HPDE6-E6E7 (cell line): ENCODE data around the gene CS.

ENCODE experiments used
- DNase-seq: peaks from one replicate; pipeline ENCODE4 v3.0.0; 2011; ENCODE audit warnings: missing footprints; ENCODE audit errors: extremely low spot score

The CS gene

DNA sequence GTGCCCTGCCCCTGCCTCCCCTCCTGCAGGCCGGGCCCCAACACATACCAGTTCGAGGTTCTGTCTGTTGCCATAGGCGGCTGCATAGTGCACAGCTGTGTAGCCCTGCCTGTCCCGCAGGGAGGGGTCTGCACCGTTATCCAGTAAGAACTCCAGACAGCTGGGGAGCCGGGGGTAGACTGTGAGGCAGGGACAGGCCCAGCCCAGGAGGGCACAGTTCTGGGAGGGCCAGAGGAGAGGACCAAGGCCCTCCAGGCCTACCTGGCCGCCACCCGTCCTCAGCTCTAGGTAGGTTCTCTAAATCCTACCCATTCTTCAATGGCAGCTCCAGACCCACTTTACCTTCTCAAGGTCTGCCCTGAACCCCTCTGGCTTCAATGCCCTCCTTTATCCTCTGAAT lies 51.4 kb downstream of the CS start:
- no peak for DNase-seq

DNA sequence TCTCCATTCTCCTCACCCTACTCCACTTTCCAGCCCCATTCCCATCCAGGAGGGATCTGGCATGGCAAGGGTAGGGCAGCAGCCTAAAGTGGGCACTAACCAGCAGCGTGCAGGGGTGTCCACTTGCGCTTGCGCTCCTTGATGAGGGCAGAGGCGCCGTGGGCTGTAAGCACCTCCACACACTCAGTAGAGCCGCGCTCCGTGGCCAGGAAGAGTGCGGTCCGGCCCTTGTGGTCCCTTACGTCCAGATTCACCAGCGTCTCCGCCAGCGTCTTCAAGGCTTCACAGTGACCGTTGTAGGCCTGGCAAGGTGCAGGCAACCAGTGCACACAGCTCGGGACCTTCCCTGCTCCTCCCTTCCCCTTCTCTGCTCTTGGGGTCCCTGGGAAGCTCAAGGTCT lies 52.2 kb downstream of the CS start:
- DNase-seq, result no peak

DNA sequence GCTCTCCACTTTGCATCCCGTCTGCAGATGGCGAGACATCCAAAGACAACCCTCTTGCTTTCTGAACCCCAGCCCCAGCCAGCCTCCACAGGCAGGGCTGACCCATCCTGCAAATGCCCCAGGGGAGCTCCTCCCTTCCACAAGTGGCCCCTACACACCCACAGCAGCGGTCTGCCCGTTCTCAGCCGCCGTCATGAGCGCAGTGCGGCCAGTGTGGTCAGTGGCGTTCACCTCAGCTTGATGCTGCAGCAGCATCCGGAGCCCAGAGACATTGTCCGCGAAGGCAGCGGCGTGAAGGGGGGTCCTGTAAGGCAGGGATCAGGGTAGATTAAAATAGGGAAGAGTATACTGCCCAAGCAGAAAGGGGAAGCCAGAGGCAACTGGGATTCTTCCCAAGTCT lies 55.6 kb downstream of the CS start:
- no peak for DNase-seq

DNA sequence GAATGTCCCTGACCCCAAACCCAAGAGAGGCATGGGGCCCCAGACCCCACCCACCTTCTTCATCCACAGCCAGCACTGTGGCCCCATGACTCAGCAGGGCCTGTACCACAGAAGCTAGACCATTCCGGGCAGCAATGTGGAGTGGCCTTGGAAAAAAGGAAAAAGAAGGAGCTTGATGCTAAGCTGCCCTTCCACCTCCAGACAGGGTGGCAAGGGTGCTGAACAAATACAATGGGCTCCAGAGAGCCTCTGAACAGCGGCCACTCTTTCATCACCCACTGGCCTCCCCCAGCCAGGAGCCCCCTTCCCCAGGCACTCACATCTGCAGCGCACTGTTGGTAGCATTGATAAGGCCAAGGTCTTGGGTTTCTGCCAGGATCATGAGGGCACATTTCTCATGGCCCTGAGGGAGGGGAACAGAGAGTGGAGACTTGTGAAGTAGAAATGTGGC lies 56.4 kb downstream of the CS start:
- DNase-seq, result no peak

DNA sequence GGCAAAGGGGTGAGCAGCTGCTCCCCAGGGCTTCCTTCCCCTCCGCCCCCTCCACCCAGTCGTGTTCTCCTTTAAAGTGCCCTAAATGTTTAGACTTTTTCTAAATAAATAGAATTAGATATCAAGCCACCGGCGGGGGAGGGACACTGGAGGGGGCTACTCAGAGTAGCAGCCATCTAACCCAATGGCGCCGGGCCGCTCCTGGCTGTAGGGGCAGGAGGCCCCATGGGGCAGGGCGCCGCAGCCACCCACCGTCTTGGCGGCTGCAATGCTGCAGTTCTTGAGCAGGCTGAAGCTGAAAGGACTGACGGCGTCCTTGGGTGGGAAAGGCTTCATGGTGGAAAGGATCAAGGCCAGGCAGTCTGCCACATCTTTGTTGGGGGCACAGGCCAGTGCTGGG lies 57.1 kb downstream of the CS start:
- no peak for DNase-seq

DNA sequence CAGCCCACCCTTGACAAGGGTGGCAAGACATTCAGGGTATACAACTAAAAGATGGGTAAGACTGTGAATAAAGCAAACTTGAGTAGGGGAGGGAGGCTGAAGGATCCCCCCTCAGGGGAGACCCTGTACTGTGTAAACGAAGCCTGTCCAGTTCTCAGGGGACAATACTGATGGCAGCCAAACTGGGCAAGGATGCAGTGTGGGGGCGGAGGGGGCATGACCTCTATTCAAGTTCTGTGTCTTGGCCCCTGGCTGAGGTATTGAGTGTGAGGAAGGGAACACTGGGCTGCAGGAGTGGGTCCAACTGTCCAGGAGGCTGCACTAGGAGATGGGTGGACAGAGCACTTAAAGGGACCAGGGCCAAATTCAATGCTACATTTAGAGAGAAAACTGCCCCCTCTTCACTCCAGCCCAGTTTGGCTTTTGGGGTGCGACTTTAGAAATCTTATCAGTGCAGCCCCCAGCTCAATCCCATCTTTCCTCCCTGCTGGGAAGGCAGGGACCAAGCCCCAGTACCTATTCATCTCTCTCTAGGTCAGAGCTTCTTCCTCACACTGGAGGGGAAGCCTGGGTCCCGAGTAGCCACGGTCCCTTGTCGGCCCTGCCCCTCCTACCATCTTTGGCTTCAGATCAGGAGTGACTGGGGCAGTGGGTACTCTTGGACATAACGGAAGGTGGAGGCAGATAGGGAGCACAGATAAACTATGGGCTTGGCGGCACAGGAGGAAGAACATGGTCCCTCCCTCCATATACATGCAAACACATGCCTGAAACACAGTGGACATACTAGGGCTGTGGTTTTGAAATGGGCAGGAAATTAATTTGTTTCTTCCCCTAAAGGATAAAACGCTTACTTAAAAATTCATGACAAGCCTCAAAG lies 58.5 kb downstream of the CS start:
- no peak for DNase-seq

DNA sequence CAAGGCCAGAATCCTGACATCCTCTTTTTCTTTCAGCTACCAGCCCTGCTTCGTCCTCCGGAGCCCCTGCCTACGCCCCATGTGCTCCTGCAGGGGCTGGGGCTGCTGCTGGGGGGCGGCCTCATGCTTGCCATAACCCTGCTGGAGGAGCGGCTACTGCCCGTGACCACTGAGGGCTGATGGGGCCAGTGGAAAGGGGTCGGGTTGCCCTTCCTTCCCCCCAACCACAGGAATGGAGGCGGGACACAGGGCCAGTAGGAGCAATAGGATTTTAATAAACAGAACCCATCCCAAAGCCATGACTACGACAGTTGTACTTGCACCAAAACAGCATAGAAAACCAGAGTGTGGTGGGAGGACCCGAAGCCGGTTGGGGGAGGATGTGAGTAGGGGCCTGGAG lies 62.6 kb downstream of the CS start:
- DNase-seq, result no peak

DNA sequence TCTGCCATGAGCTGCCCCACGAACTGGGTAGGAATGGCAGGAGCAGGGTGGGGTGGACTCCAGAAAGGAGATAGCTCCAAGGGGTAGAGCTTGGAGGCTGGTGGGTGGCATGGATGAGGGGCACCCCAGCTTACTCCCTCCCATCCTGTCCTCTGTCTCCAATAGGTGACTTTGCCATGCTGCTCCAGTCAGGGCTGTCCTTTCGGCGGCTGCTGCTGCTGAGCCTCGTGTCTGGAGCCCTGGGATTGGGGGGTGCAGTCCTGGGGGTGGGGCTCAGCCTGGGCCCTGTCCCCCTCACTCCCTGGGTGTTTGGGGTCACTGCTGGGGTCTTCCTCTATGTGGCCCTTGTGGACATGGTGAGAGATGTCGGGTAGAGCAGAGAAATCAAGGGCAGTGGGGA lies 63.1 kb downstream of the CS start:
- no peak for DNase-seq

DNA sequence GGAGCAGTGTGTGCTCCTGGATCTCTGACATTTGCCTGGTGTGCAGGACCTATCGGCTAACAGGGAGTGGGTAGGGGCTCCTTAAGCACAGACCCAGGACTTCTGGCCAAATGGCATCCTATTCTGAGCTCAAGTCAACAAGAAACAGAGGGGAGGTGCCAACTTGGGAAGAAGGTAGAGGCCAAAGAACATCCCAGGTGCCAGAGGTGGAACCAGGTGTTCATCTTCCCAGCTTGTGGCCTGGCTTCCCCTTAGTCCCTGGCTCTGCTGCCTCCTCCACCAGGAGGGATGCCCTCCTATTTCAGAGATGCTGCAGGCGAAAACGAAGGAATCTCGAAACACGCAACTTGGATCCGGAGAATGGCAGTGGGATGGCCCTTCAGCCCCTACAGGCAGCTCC lies 64.0 kb downstream of the CS start:
- DNase-seq, result no peak

DNA sequence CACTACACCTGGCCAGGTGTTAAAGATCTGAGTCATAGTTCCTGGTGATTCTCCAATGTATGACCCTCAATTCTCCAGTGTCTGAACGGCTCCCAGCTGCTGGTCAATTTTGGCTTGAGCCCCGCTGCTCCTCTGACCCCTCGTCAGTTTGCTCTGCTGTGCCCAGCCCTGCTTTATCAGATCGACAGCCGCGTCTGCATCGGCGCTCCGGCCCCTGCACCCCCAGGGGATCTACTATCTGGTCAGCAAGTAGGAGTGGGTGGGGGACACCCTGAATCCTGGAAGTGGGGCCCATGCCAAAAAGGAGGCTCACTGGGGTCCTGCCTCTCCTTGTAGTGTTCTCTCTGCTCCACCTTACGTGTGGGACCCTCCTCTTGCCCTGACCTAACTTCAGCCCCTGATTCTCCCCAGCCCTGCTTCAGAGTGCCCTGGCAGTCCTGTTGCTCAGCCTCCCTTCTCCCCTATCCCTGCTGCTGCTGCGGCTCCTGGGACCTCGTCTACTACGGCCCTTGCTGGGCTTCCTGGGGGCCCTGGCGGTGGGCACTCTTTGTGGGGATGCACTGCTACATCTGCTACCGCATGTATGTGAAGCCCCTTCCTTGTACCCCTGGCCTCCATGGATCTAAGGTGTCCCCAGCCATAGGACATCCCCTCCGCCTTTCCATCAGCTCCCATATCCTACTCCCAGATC lies 65.2 kb downstream of the CS start:
- DNase-seq, result no peak

DNA sequence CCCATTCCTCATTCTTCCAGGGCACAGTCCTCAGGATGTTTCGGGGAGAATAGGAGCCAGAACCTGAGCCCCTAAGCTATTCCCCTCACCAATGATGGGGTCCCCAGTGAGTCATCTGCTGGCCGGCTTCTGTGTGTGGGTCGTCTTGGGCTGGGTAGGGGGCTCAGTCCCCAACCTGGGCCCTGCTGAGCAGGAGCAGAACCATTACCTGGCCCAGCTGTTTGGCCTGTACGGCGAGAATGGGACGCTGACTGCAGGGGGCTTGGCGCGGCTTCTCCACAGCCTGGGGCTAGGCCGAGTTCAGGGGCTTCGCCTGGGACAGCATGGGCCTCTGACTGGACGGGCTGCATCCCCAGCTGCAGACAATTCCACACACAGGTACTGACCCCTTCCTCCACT lies 68.9 kb downstream of the CS start:
- DNase-seq, result no peak

DNA sequence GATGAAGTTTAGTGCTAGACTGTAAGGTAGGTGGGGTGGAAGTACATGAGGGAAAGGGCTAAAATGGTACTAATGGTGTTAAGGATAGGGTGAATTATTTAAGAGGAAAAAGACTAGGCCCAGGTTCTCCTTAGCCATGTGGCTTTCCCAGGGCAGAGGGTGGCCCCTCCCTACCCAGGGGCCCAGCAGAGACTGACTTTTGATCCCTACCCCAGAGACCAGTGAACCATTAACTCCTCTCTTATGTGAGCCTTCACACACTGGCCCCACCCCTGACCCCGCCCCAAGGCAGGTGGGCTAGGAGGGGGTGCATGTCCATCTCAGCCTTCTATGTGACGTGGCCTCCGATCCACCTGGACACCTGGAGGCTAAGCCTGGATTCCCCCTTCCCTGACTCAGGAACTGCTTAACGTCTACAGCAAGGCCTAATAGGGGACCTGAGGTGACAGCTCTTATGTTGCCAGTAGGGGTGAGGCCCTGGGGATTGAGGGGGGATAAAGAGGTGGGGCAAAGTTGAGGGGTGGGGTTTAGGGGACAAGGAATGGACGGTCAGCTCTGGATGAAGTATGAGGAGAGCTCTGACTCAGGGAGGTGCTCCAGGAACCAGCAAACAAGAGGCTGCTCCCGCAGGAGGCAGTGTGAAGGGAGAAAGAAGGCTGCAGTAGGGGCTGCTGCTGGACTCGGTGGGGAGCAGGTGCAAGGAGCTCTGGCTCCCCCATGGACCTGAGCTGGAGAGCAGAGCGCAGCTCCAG lies 69.5 kb downstream of the CS start:
- no peak for DNase-seq

DNA sequence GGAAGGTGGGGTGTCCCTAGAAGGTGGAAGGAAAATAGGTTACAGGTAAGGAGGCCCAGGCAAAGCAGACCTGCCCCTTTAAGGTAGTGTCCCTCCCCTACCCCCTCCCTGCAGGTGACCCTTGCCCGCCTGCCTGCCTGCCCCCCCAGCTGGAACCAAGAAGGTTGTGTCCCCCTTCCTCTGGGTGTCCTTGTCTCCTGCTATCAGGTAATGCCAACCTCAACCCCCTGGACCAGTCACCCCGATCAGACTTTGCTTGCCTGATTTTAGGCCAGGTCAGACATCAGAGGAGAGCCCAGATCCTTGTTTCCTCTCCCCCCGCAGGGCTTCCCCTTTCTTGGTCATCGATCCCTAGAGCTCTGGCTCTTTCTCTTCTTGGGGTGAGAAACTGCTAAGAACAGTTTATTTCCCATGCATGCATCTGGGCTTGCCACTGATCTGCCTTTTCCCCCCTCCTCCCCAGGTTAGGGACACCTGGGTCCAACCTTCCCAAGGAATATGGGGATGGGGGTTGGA lies 70.2 kb downstream of the CS start, which contains the start of gene SLC39A5:
SLC39A5 (plus strand) TSS at position 136 of the 516 bp plus-strand sequence. CDS start 1,224 bp downstream, outside the sequence.
- DNase-seq, result no peak

DNA sequence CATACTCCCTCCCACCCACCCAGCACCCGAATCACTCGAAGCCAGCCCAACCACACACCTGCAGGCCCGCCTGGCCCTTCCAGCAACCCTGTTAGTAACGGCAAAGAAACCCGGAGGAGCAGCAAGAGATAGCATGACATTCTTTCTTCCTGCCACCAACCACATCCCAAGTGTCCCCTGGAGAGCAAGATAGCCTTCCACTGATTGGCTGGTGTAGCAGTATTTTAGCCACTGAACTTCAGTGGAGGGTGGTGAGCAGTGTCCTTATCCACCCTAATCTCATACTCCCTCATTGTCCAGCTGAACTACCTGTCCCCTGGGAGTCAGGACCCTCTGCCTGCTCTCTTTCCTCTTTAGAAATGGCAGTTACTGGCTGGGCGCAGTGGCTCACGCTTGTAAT lies 71.0 kb downstream of the CS start:
- DNase-seq, result no peak

DNA sequence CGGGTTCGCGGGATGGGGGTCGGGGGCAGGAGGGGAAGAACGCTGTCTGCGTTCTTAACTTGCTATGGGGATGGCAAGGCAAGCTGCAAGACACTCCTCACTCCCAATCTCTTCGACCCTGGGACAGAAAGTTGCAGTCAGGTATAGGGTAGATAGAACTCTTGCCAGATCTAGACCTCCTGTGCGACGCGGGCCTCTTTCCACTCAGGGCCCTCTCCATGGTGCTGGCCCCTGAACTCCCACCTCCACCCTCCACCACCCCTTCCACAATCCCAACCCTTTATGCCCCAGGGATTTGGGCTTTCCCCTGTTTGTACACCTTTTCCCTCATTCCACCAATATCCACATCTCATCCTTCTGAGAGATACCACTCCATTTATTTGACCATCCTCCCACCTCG lies 75.2 kb downstream of the CS start:
- no peak for DNase-seq

DNA sequence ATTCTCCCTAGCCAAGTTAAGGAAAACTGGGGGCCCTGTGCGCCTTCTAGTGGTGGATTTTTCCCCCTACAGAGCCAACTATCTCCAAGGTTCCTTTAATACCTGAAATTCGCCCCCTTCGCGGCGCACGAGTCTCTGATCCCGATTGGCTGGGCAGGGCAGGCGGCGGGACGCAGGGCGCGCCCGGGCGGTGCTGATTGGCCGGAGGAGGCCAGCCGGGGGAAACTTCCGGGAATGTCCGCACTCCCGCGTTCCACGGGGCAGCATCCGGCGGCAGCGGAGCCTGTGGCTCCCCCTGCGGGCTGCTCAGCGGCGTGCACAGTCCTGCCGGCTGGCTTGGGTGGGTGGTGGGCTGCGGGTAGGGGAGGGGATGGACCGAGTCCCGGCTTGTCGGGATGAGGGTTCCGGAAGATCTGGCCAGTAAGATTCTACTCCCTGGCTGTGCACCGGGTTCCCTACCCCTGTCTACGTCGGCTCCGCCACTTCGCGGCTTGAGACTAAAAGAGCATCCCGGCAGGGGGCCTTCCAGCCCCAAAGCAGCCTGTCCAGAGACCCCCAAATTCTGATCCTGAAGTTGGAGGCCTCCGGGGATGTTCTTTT lies 75.9 kb downstream of the CS start, which contains the start of gene NABP2:
NABP2 (plus strand) TSS at position 241 of the 600 bp plus-strand sequence. CDS start 515 bp downstream, outside the sequence.
- DNase-seq, result peak; percentile 100

DNA sequence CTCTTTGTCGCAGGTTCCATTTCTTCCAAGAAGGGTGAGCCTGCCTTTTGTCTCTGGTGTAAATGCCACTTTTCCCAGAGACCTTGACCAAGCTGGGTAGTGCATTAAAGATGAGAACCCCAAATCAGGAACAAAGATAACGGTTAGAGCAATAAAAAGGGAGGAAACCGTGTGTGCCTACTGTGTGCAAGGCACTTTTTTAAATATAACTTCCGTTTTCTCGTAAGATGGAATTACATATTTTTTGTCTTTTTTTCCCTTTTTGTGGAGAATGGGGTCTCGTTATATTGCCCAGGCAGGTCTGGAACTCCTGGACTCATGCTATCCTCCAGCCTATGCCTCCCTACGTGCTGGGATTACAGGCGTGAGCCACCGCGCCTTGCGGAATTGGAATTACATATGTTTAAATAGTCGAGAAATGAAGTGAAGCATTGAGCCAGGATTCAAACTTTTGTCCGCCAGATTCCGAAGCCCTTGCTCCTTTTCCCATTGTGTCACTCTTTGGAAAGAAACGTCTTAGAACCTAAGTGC lies 76.5 kb downstream of the CS start:
- no peak for DNase-seq

DNA sequence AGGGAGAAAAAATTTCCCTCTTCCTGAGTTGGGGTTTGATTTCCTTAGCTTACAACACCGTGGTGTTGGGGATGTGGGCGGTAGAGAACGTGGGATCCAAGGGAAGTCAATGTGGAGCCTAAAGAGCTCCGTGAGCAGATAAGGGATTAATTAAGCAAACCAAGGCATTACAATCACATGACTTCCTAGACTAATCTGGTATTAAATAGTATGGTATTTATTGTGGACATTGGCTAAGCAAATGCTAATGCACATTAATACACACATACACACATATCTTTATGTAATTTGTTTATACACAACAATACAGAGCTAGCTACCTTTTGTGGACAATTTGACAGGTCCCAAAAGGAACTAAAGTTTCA lies 77.6 kb downstream of the CS start:
- DNase-seq, result no peak

DNA sequence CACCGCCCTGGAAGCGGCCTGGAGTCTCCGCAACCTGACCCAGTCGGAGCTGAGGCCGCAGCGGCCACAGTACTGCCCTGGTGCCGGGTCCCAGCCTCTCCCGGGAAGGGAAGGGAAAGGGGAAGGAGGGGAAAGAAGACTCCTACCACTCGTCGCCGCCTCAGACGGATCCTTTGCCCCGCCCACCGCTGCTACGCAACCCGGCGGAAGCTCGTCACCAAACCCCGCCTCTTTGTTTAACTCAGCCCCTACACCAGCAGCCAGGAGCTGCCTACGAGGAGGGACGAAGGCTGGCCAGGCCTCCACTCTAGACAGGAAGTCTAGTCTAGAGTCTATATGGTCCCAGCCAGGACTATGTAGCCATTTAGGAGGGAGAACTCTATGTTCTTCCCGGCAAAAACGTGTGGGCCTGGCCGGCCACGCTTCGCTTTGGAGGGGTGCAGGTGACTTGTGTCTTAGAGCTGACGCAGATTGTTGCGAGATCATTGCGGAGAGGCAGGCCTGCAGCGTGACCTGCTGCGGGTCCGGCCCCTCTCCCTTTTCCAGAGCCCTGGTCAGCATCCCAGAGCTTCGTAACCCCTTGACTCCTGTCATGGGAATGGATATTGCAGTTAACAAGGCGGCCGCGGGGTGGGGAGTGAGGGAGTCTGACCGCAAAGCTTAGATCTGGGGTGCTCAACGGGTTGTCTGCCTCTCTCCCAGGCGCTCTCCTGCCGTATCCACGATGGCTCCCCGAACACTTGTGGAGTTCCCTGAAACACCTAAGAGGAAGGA lies 78.2 kb downstream of the CS start, which contains the start of gene RNF41:
RNF41 (minus strand) TSS at position 166 of the 774 bp plus-strand sequence. CDS start 7,875 bp downstream, outside the sequence.
- peak; percentile 99 for DNase-seq
